Kidney (tissue), 14 donors: ENCODE results near the gene ABCG1. TPM values are rescaled to one million over a fixed set of nuclear protein-coding genes. Genes with fewer than 3 reads are reported as not detected.

Source experiments
- DNase-seq, 5 donors: peaks; one replicate each; pipeline ENCODE4 v3.0.0-alpha.2; 2013 to 2020
- FAIRE-seq: peaks from 2 replicates; lab custom pipeline; 2012; peaks lifted over from hg19 to GRCh38; lab: Jason Lieb, UNC
- H3K27ac ChIP-seq, 2 donors: one replicate each; pipeline ENCODE4 v1.7.0; 2013; ENCODE audit warnings: low read depth in 2 of 2, low read length in 2 of 2, inconsistent platforms in 1 of 2
- H3K27me3 ChIP-seq: one replicate; pipeline ENCODE4 v1.7.1; 2013; ENCODE audit warnings: low read length, inconsistent platforms; ENCODE audit not compliant: control insufficient read depth, insufficient read depth
- H3K36me3 ChIP-seq, 3 donors: one replicate each; pipeline versions ENCODE4 v1.7.0 to v1.7.1; 2013; ENCODE audit warnings: low read length in 3 of 3, control low read depth in 1 of 3, inconsistent platforms in 1 of 3; ENCODE audit not compliant: insufficient read depth in 3 of 3, control insufficient read depth in 2 of 3
- H3K4me1 ChIP-seq, 3 donors: one replicate each; pipeline versions ENCODE4 v1.7.0 to v1.7.1; 2013; ENCODE audit warnings: low read length in 3 of 3, inconsistent platforms in 1 of 3, low read depth in 1 of 3; ENCODE audit not compliant: control insufficient read depth in 2 of 3, insufficient read depth in 2 of 3
- H3K4me3 ChIP-seq, 3 donors: one replicate each; pipeline versions ENCODE4 v1.7.0 to v1.8.1; 2013; ENCODE audit warnings: low read length in 3 of 3, control low read depth in 1 of 3, inconsistent platforms in 1 of 3
- H3K9ac ChIP-seq, 3 donors: one replicate each; pipeline versions ENCODE4 v1.7.0 to v1.7.1; 2013; ENCODE audit warnings: low read length in 3 of 3, control low read depth in 1 of 3, inconsistent platforms in 1 of 3
- H3K9me3 ChIP-seq, 3 donors: one replicate each; pipeline versions ENCODE4 v1.7.0 to v1.7.1; 2013; ENCODE audit warnings: low read length in 3 of 3, control low read depth in 1 of 3, inconsistent platforms in 1 of 3; ENCODE audit not compliant: control insufficient read depth in 2 of 3, insufficient read depth in 1 of 3
- intact Hi-C: fragments of 100-400 bp; cut with DNase I; formaldehyde crosslinking; loops from one replicate; pipeline ENCODE4 v1.11.1; 2022
- polyA plus RNA-seq: library from polyadenylated mRNA; stranded (reverse); fragments of 350-450 nt; fragmentation: Illumina TruSeq; extraction: RNeasy Lipid Tissue Mini Kit (QIAGEN cat#74804); gene quantifications from one replicate; pipeline ENCODE4 v1.2.3, GENCODE V29; 2014; ENCODE audit warnings: low read depth, low replicate concordance; ENCODE audit not compliant: insufficient read depth
- total RNA-seq: library from RNA; stranded (reverse); fragmentation: NEBNext Ultra II Directional; extraction: Animal tissue kit (Norgen Biotek cat#: 25700); gene quantifications from one replicate; pipeline ENCODE4 v1.2.1, GENCODE V29; 2021
- TF ChIP-seq, protein P1 (sequence below): IDR thresholded peaks from 3 replicates; pipeline ENCODE4 v1.5.1; 2012; ENCODE audit warnings: mild to moderate bottlenecking, moderate library complexity, borderline replicate concordance; ENCODE audit not compliant: insufficient read depth; ENCODE audit errors: extremely low read depth
- donor health status: control.
- donor health status: control.
- donor health status: control.
- donor health status: control.
- donor health status: control.
- donor health status: DM: yes; HTN: yes; CAD: no.
- donor health status: Normal renal cell carcinoma (clear cell type).

ABCG1 gene
- total and polyA plus RNA-seq, 2 donors from 2014 or later: 5.6 to 27.6 TPM

DNA sequence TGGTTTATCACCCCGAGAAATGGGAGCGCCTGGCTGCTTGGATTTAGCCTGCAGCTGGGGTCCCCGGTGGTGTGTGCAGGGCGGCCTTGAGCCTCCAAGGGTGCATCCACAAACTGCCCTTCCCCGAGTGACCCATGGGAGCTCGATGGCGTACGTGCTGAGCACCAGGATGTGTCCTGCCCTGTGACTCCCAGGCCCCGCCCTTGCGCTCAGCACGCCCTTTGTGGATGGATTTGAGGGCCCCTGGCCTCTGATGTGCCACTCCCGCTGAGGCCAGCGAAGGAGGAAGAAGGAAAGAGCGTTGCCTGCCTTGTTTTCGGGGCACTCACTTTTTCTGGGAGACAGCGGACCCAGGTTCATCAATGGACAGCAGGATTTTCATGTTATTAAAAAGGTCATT lies 98.0 kb downstream of the ABCG1 start:
- no peaks in the 10 kb centered on the region for H3K9me3 ChIP-seq
- FAIRE-seq: no peak
- H3K9ac ChIP-seq: no peak overlapping the region
- H3K4me3 ChIP-seq: no peak overlapping the region
- H3K27me3 ChIP-seq: no peaks in the 10 kb centered on the region
- H3K27ac ChIP-seq: no peak overlapping the region
- H3K4me1 ChIP-seq: no peaks in the 10 kb centered on the region
- no peaks in the 10 kb centered on the region for H3K36me3 ChIP-seq
- intact Hi-C loops: no loop called here
- DNase-seq: peak in 1 of 5 donors; percentile 49
- TF ChIP-seq, protein P1, sequence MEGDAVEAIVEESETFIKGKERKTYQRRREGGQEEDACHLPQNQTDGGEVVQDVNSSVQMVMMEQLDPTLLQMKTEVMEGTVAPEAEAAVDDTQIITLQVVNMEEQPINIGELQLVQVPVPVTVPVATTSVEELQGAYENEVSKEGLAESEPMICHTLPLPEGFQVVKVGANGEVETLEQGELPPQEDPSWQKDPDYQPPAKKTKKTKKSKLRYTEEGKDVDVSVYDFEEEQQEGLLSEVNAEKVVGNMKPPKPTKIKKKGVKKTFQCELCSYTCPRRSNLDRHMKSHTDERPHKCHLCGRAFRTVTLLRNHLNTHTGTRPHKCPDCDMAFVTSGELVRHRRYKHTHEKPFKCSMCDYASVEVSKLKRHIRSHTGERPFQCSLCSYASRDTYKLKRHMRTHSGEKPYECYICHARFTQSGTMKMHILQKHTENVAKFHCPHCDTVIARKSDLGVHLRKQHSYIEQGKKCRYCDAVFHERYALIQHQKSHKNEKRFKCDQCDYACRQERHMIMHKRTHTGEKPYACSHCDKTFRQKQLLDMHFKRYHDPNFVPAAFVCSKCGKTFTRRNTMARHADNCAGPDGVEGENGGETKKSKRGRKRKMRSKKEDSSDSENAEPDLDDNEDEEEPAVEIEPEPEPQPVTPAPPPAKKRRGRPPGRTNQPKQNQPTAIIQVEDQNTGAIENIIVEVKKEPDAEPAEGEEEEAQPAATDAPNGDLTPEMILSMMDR: no peak

DNA sequence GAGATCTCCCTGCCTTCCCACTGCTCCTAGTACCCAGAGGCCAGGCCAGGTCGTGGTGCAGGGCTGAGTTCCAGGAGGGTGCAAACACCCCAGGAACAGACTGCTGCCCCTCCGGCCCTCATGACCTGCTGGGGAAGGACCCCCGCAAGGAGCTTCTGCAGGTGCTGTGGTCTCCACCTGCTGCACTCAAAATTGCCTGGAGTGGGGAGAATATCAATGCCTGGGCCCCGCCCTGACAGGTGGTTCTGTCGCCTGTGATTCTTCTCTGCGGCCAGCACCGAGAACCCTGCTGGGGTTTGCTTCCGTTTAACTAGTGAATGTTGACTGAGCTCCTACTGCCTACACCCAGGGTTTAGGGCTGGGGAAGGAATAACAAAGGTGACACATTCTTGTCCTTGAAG lies 98.4 kb downstream of the ABCG1 start:
- H3K27me3 ChIP-seq: no peaks in the 10 kb centered on the region
- H3K4me1 ChIP-seq: no peaks in the 10 kb centered on the region
- no peak for FAIRE-seq
- H3K27ac ChIP-seq: no peak overlapping the region
- peak in 1 of 5 donors; percentile 59 for DNase-seq
- TF ChIP-seq, protein P1: no peak
- no peak overlapping the region for H3K4me3 ChIP-seq
- H3K9me3 ChIP-seq: no peaks in the 10 kb centered on the region
- H3K36me3 ChIP-seq: no peaks in the 10 kb centered on the region
- intact Hi-C loops: no loop called here
- H3K9ac ChIP-seq: no peak overlapping the region

GRCh38 chr21:42317826-42318746 lies 99.1 kb downstream of the ABCG1 start:
- H3K36me3 ChIP-seq: no peaks in the 10 kb centered on the region
- H3K27ac ChIP-seq: no peak overlapping the region
- H3K4me1 ChIP-seq: no peaks in the 10 kb centered on the region
- peak in 2 of 5 donors; percentile 39 to 53 for DNase-seq
- no peaks in the 10 kb centered on the region for H3K27me3 ChIP-seq
- no peak overlapping the region for H3K4me3 ChIP-seq
- TF ChIP-seq, protein P1: no peak
- no peaks in the 10 kb centered on the region for H3K9me3 ChIP-seq
- intact Hi-C loops: no loop called here
- no peak overlapping the region for H3K9ac ChIP-seq
- no peak for FAIRE-seq
